HG02981 (cell line): ENCODE data around the gene SCML2.
"Not testable (repeated sequence)": the region's sequence is repeated elsewhere in the genome, so short reads cannot be mapped to it uniquely, and the experiment has no call there.

Experiments
- ATAC-seq: cut with Tn5 transposase; IDR thresholded peaks from one replicate; pipeline ENCODE4 v1.9.1; 2021; ENCODE audit warnings: mild to moderate bottlenecking, moderate library complexity; ENCODE audit not compliant: unreplicated experiment

SCML2 gene

GRCh38 chrX:18272222-18272621 is 82.3 kb downstream of the SCML2 start:
- no peak for ATAC-seq

GRCh38 chrX:18271725-18272124 is 82.8 kb downstream of the SCML2 start:
- no peak for ATAC-seq

- ATAC-seq: no peak
These were observed 83.2 kb downstream of the SCML2 start for GRCh38 chrX:18271309-18271708.

- no peak for ATAC-seq
These were observed 99.4 kb downstream of the SCML2 start for GRCh38 chrX:18255059-18255458.

- ATAC-seq: no peak
These were observed 101.7 kb downstream of the SCML2 start for GRCh38 chrX:18252644-18253359.

- not testable (repeated sequence) for ATAC-seq
These were observed 124.8 kb downstream of the SCML2 start for GRCh38 chrX:18229646-18230045.

- ATAC-seq: no peak
These were observed 126.4 kb downstream of the SCML2 start for GRCh38 chrX:18228069-18228468.

- no peak for ATAC-seq
These were observed 127.0 kb downstream of the SCML2 start for GRCh38 chrX:18227458-18227857.

- ATAC-seq: no peak
These were observed 133.7 kb downstream of the SCML2 start, which contains the start of gene BEND2 for GRCh38 chrX:18220786-18221185. BEND2 (minus strand) TSS chrX:18220886; CDS start chrX:18220750, 136 bp downstream.

GRCh38 chrX:18210470-18210869 is 144.0 kb downstream of the SCML2 start:
- ATAC-seq: no peak

- ATAC-seq: no peak
These were observed 147.8 kb downstream of the SCML2 start for GRCh38 chrX:18206657-18207056.

GRCh38 chrX:18203631-18204030 is 150.9 kb downstream of the SCML2 start:
- no peak for ATAC-seq

GRCh38 chrX:18194688-18195087 is 159.8 kb downstream of the SCML2 start:
- ATAC-seq: no peak
